WTC11 (cell line): ENCODE results near the gene MEIS1.

Source experiments
- ATF1 ChIP-seq: sonication (generic); formaldehyde crosslinking; IDR thresholded peaks from 2 replicates; pipeline ENCODE4 v1.8.1; 2023; ENCODE audit warnings: mild to moderate bottlenecking, moderate library complexity, missing genetic modification reagents
- ATF6 ChIP-seq: sonication (generic); formaldehyde crosslinking; IDR thresholded peaks from 2 replicates; pipeline ENCODE4 v1.8.1; 2023; ENCODE audit warnings: mild to moderate bottlenecking, missing genetic modification reagents
- CREB1 ChIP-seq: sonication (generic); formaldehyde crosslinking; IDR thresholded peaks from 2 replicates; pipeline ENCODE4 v1.8.0; 2023; ENCODE audit warnings: mild to moderate bottlenecking, missing genetic modification reagents
- CTCF ChIP-seq: fragments of 200-600 bp; IDR thresholded peaks from 2 replicates; pipeline ENCODE4 v1.8.0; 2022; ENCODE audit warnings: antibody characterized with exemption
- MAX ChIP-seq: sonication (generic); formaldehyde crosslinking; IDR thresholded peaks from 2 replicates; pipeline ENCODE4 v1.8.0; 2022; ENCODE audit warnings: mild to moderate bottlenecking, missing genetic modification reagents
- NFYB ChIP-seq: sonication (generic); formaldehyde crosslinking; conservative IDR thresholded peaks from 2 replicates; pipeline ENCODE4 v1.8.0; 2022; ENCODE audit warnings: low read depth, missing genetic modification reagents
- NR1H2 ChIP-seq: sonication (generic); formaldehyde crosslinking; IDR thresholded peaks from 2 replicates; pipeline ENCODE4 v1.9.0; 2021; ENCODE audit warnings: mild to moderate bottlenecking, moderate library complexity, missing genetic modification reagents
- SOX15 ChIP-seq: fragments of 250-450 bp; sonication (Bioruptor Pico); IDR thresholded peaks from 2 replicates; pipeline ENCODE4 v1.9.0; 2021; ENCODE audit warnings: mild to moderate bottlenecking
- USF2 ChIP-seq: sonication (generic); formaldehyde crosslinking; IDR thresholded peaks from 2 replicates; pipeline ENCODE4 v1.8.1; 2023; ENCODE audit warnings: mild to moderate bottlenecking, missing genetic modification reagents, moderate library complexity
- ZNF232 ChIP-seq: sonication (generic); formaldehyde crosslinking; IDR thresholded peaks from 2 replicates; pipeline ENCODE4 v1.8.0; 2022; ENCODE audit warnings: mild to moderate bottlenecking, missing genetic modification reagents

- no peak for TF ChIP-seq ZNF232 (CRISPR knock-in tag)
- TF ChIP-seq SOX15 (CRISPR knock-in tag): no peak
- TF ChIP-seq CTCF: no peak
- no peak for TF ChIP-seq NFYB (CRISPR knock-in tag)
- no peak for TF ChIP-seq CREB1 (CRISPR knock-in tag)
- TF ChIP-seq ATF1 (CRISPR knock-in tag): no peak
- TF ChIP-seq NR1H2 (CRISPR knock-in tag): no peak
- no peak for TF ChIP-seq USF2 (CRISPR knock-in tag)
- TF ChIP-seq MAX (CRISPR knock-in tag): no peak
- no peak for TF ChIP-seq ATF6 (CRISPR knock-in tag)
These were observed 115.9 kb downstream of the MEIS1 start for GRCh38 chr2:66550826-66551225.
